GM12864 (cell line): ENCODE data around the gene SACM1L.

Experiments
- DNase-seq: peaks from one replicate; pipeline ENCODE4 v3.0.0-alpha.2; 2011; ENCODE audit warnings: low read depth
- H3K4me3 ChIP-seq: 2 replicates; pipeline ENCODE4 v1.5.1; 2011; ENCODE audit warnings: mild to moderate bottlenecking, low read depth, low read length, control low read depth
- CTCF ChIP-seq: IDR thresholded peaks from 2 replicates; pipeline ENCODE4 v1.5.1; 2011; ENCODE audit warnings: low read depth, mild to moderate bottlenecking, moderate library complexity, low read length, control low read depth, inconsistent platforms; ENCODE audit errors: missing control alignments

SACM1L gene

GRCh38 chr3:45705839-45706808 lies 16.9 kb downstream of the SACM1L start:
- no peak overlapping the region for H3K4me3 ChIP-seq
- no peak for TF ChIP-seq CTCF
- DNase-seq, result no peak

GRCh38 chr3:45711931-45712330 lies 22.7 kb downstream of the SACM1L start:
- H3K4me3 ChIP-seq, result no peak overlapping the region
- no peak for TF ChIP-seq CTCF
- DNase-seq, result no peak

GRCh38 chr3:45712434-45713110 lies 23.4 kb downstream of the SACM1L start:
- no peak overlapping the region for H3K4me3 ChIP-seq
- no peak for TF ChIP-seq CTCF
- DNase-seq, result no peak

- no peak for DNase-seq
- no peak for TF ChIP-seq CTCF
- no peak overlapping the region for H3K4me3 ChIP-seq
These were observed 26.7 kb downstream of the SACM1L start for GRCh38 chr3:45715945-45716344.

- no peak overlapping the region for H3K4me3 ChIP-seq
- DNase-seq, result no peak
- no peak for TF ChIP-seq CTCF
These were observed 27.7 kb downstream of the SACM1L start for GRCh38 chr3:45716790-45717336.

GRCh38 chr3:45719655-45720487 lies 30.7 kb downstream of the SACM1L start:
- no peak for TF ChIP-seq CTCF
- H3K4me3 ChIP-seq, result no peak overlapping the region
- no peak for DNase-seq
